GM12892 (cell line): ENCODE results near the gene PLCXD1.

Source experiments
- POLR2A ChIP-seq: IDR thresholded peaks from 2 replicates; pipeline ENCODE4 v1.6.1; 2011; ENCODE audit warnings: low read depth, low read length, control low read depth
- POLR2AphosphoS5 ChIP-seq: IDR thresholded peaks from 2 replicates; pipeline ENCODE4 v1.6.1; 2011; ENCODE audit warnings: low read depth, low read length, control low read depth
- TAF1 ChIP-seq: IDR thresholded peaks from 2 replicates; pipeline ENCODE4 v1.6.1; 2011; ENCODE audit warnings: low read depth, mild to moderate bottlenecking, control low read depth, low read length, borderline replicate concordance

DNA sequence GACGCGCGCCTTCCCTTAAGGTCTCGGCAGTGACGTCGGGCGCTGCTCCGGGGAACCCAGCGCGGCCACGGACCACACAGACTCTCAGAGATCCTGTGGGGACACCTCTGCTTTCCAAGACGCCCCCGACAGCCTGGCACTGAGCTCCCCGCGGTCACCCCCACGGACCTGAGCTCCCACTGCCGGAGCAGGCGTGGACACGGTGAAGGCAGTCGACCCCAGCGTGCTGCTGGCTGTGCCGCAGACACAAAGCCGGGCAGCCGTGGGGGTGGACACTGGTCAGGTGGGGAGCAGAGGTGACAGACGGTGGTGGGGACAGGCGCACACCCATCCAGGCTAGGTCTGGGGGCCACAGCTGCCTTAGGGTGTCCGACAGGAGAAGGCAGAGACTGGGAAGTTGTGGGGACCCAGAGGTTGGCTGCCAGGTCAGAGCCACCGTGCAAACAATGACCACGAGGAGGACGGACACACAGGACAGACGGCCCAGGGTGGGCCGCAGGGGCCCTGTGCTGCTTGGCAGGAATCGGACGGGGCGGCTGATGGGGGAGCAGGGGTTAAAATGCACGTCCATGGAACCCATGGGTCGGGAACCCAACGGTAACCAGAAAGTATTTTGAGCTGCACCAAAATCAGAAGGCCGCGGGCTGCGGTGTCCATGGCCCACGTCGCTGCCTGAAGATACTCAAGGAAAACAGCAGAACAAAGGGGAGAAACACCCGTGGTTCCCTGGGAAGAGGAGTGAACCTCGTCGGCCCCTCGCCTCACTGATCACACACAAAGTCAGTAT is 54.0 kb downstream of the PLCXD1 start:
- TF ChIP-seq POLR2AphosphoS5 = no peak
- TF ChIP-seq POLR2A = no peak
- no peak for TF ChIP-seq TAF1
